Activated CD4-positive, alpha-beta memory T cell treated with anti-CD3 and anti-CD28 coated beads, Interleukin-2, amount 10 ng/mL, durations not matched to agents 7 days and 5 days (primary cell): ENCODE results near the gene KRTAP3-3. TPM values are rescaled to one million over a fixed set of nuclear protein-coding genes. Genes with fewer than 3 reads are reported as not detected.

ENCODE experiments used
- CTCF ChIA-PET: fragments of 350-600 bp; sonication (Branson Sonifier 250); formaldehyde crosslinking; loops from one replicate; lab custom pipeline; 2021; ENCODE audit warnings: antibody characterized with exemption, inconsistent platforms; lab: Charles Lee
- POLR2A ChIA-PET: fragments of 350-600 bp; sonication (Branson Sonifier 250); formaldehyde crosslinking; loops from one replicate; lab custom pipeline; 2021; ENCODE audit warnings: antibody characterized with exemption; lab: Charles Lee
- DNase-seq: peaks from one replicate; pipeline ENCODE4 v3.0.0-alpha.2; 2020
- H3K27ac Mint-ChIP-seq: one replicate; pipeline ENCODE4 v1.8.0; 2021; ENCODE audit warnings: mild to moderate bottlenecking, mixed read lengths
- H3K27me3 Mint-ChIP-seq: one replicate; pipeline ENCODE4 v1.8.0; 2021; ENCODE audit warnings: mixed read lengths
- H3K36me3 Mint-ChIP-seq: one replicate; pipeline ENCODE4 v1.8.0; 2021; ENCODE audit warnings: low read depth, mixed read lengths
- H3K4me1 Mint-ChIP-seq: one replicate; pipeline ENCODE4 v1.8.0; 2021; ENCODE audit warnings: mixed read lengths
- H3K4me3 Mint-ChIP-seq: one replicate; pipeline ENCODE4 v1.8.0; 2021; ENCODE audit warnings: mild to moderate bottlenecking, mixed read lengths
- H3K9me3 Mint-ChIP-seq: one replicate; pipeline ENCODE4 v1.8.0; 2021; ENCODE audit warnings: mixed read lengths
- total RNA-seq, 2 experiments: library from RNA; stranded (reverse); gene quantifications; one replicate each; pipeline ENCODE4 v1.2.3, GENCODE V29; 2021

Gene KRTAP3-3
- total RNA-seq, 2 experiments from 2014 or later: not detected

GRCh38 chr17:40996829-40997228 lies 2.9 kb upstream of the KRTAP3-3 start:
- Mint-ChIP-seq H3K36me3 (no peaks in the 10 kb centered on the region), H3K4me1 (no peaks in the 10 kb centered on the region), H3K27me3 (peaks cover 43% of the 10 kb centered on the region), H3K9me3 (no peaks in the 10 kb centered on the region), H3K27ac (no peak overlapping the region), H3K4me3 (no peak overlapping the region)
- ChIA-PET POLR2A (no interaction called here), CTCF (no interaction called here)
- no peak for DNase-seq

GRCh38 chr17:40995116-40995515 lies 1.2 kb upstream of the KRTAP3-3 start:
- POLR2A ChIA-PET: no interaction called here
- no peak for DNase-seq
- Mint-ChIP-seq H3K27ac (no peak overlapping the region), H3K9me3 (no peaks in the 10 kb centered on the region), H3K27me3 (peaks cover 48% of the 10 kb centered on the region), H3K4me1 (no peaks in the 10 kb centered on the region), H3K36me3 (no peaks in the 10 kb centered on the region), H3K4me3 (no peak overlapping the region)
- CTCF ChIA-PET: interaction anchor here (0.6 kb wide), 1 partner anchor 22 kb away, joined by 3 read pairs; no protein-coding TSS in a partner anchor

- no peak for DNase-seq
- H3K9me3 Mint-ChIP-seq: no peaks in the 10 kb centered on the region
- ChIA-PET POLR2A (no interaction called here), CTCF (no interaction called here)
- H3K27ac Mint-ChIP-seq: no peak overlapping the region
- no peak overlapping the region for H3K4me3 Mint-ChIP-seq
- H3K4me1 Mint-ChIP-seq: no peaks in the 10 kb centered on the region
- H3K27me3 Mint-ChIP-seq: peaks cover 45% of the 10 kb centered on the region
- H3K36me3 Mint-ChIP-seq: no peaks in the 10 kb centered on the region
Measured at GRCh38 chr17:40993084-40993483, 880 bp downstream of the KRTAP3-3 start.

DNA sequence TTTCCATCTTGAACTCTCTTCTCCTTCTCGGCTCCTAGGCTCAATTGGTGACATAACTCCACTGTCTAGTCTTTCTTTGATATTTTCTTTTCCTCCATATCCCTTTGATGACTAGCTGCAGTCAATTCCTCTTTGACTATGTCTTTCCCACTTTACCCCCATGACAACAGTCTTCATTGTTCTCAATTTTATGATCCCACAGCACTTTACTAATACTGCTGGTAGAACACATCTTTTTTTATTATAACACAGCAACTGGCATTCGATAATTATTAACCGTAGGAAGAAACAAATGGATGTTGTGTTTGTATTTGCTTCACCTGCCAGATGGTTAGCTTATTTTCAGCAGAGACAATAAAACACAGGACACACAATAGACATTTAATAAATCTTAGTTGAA lies 1.3 kb downstream of the KRTAP3-3 start:
- ChIA-PET CTCF (interaction anchor here (0.5 kb wide), 1 partner anchor 549 kb away, joined by 3 read pairs; no protein-coding TSS in a partner anchor), POLR2A (no interaction called here)
- H3K9me3 Mint-ChIP-seq: no peaks in the 10 kb centered on the region
- no peaks in the 10 kb centered on the region for H3K4me1 Mint-ChIP-seq
- peaks cover 45% of the 10 kb centered on the region for H3K27me3 Mint-ChIP-seq
- DNase-seq: no peak
- H3K36me3 Mint-ChIP-seq: no peaks in the 10 kb centered on the region
- no peak overlapping the region for H3K27ac Mint-ChIP-seq
- no peak overlapping the region for H3K4me3 Mint-ChIP-seq

- POLR2A ChIA-PET: no interaction called here
- CTCF ChIA-PET: no interaction called here
- no peaks in the 10 kb centered on the region for H3K4me1 Mint-ChIP-seq
- H3K27me3 Mint-ChIP-seq: peaks cover 35% of the 10 kb centered on the region
- no peak for DNase-seq
- no peaks in the 10 kb centered on the region for H3K9me3 Mint-ChIP-seq
- no peak overlapping the region for H3K4me3 Mint-ChIP-seq
- no peaks in the 10 kb centered on the region for H3K36me3 Mint-ChIP-seq
- no peak overlapping the region for H3K27ac Mint-ChIP-seq
Measured at GRCh38 chr17:40986920-40987319, 7.0 kb downstream of the KRTAP3-3 start.

DNA sequence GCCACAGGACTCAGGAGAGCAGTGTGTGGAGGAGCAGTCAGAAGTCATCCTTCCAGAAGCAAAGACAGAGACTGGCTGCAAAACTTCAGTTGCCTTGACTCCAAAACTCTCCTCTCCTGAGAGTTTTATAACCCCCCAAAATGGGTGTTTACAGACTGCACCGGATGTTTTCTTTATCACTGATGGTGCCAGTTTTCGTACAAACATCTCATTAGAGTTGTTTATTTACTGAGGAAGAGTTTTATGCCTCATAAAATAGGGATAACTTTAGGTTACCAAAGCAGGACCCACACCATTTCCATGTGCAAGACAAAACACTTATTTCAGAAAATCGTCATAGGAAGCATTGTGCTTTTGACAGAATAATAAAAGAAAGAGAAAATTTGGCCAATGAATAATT lies 9.7 kb downstream of the KRTAP3-3 start, which contains the start of gene KRT40:
TSS of gene KRT40 (minus strand) at position 101 of the 400 bp plus-strand sequence. CDS start at position 48, 53 bp downstream.
- H3K36me3 Mint-ChIP-seq: no peaks in the 10 kb centered on the region
- no peaks in the 10 kb centered on the region for H3K4me1 Mint-ChIP-seq
- ChIA-PET CTCF (no interaction called here), POLR2A (no interaction called here)
- no peaks in the 10 kb centered on the region for H3K9me3 Mint-ChIP-seq
- no peak within 1 kb of the TSS for H3K4me3 Mint-ChIP-seq
- no peak for DNase-seq
- H3K27ac Mint-ChIP-seq: no peak within 1 kb of the TSS
- H3K27me3 Mint-ChIP-seq: peaks cover 27% of the 10 kb centered on the region

DNA sequence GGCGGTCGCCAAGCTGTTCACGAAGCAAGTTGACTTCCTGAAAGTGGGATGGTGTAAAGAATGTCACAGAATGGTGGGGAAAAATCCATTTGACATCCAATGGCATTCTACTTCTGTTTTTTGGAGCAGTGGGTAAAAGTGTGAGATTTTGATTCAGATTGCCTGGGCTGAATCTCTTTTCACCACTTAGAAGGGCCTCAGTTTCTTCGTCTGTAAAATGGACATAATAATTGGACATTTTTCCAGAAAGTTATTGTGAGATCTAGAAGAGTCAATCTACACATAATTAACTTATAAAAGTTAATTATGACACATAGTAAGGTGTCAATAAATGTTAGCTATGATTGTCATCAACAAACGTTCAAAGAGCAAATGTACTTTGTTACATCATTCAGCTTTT lies 12.8 kb downstream of the KRTAP3-3 start:
- DNase-seq: no peak
- H3K9me3 Mint-ChIP-seq: no peaks in the 10 kb centered on the region
- no peak overlapping the region for H3K4me3 Mint-ChIP-seq
- H3K27me3 Mint-ChIP-seq: peaks cover 19% of the 10 kb centered on the region
- no peaks in the 10 kb centered on the region for H3K36me3 Mint-ChIP-seq
- H3K27ac Mint-ChIP-seq: no peak overlapping the region
- no peaks in the 10 kb centered on the region for H3K4me1 Mint-ChIP-seq
- CTCF ChIA-PET: no interaction called here
- POLR2A ChIA-PET: no interaction called here

- Mint-ChIP-seq H3K27me3 (peaks cover 17% of the 10 kb centered on the region), H3K4me3 (no peak overlapping the region), H3K9me3 (no peaks in the 10 kb centered on the region), H3K27ac (no peak overlapping the region), H3K4me1 (no peaks in the 10 kb centered on the region), H3K36me3 (no peaks in the 10 kb centered on the region)
- ChIA-PET CTCF (no interaction called here), POLR2A (no interaction called here)
- DNase-seq: no peak
Measured at GRCh38 chr17:40980596-40980995, 13.4 kb downstream of the KRTAP3-3 start.

- Mint-ChIP-seq H3K27ac (no peak overlapping the region), H3K27me3 (peaks cover 21% of the 10 kb centered on the region), H3K36me3 (no peaks in the 10 kb centered on the region), H3K4me3 (no peak overlapping the region), H3K4me1 (no peaks in the 10 kb centered on the region), H3K9me3 (no peaks in the 10 kb centered on the region)
- ChIA-PET POLR2A (no interaction called here), CTCF (no interaction called here)
- no peak for DNase-seq
Measured at GRCh38 chr17:40980117-40980516, 13.8 kb downstream of the KRTAP3-3 start.

DNA sequence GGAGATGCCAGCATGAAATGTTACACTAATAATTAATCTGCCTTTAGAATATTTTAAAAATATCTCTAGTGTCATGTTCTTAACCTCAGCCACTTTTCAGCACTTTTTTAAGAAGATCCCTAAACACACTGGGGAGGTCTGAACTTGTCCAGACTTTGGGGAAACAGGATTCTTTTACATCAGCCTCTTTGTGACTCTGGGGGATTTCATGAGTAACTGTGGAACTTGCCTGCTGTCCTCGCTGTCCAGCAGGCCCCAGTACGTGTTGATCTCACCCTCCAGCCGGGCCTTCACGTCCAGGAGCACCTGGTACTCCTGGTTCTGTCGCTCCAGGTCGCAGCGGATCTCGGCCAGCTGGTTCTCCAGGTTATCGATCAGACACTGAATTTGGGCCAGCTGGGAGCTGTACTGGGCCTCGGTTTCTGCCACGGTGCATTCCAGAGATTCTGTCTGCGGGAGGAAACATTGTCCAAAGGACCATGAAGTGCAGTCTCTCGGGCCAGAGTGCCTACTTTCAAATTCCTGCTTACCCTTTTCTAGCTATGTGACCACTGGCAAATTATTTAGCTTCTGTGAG lies 15.3 kb downstream of the KRTAP3-3 start:
- POLR2A ChIA-PET: no interaction called here
- no peak overlapping the region for H3K4me3 Mint-ChIP-seq
- H3K27ac Mint-ChIP-seq: no peak overlapping the region

DNA sequence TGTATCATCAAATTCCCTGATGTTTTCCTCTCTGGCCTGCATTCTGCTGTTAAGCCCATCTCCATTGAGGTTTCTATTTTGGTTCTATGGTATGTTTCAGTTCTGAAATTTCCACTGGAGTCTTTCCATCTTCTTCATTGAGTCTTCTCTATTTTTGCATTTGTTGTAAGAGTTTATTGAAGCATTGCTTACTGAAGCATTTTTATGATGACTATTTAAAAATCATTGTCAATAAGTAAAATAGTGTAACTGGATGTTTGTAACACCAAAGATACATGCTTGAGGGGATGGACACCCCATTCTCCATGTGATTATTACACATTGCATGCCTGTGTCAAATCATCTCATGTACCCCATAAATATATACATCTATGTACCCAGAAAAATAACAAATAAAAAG lies 18.4 kb downstream of the KRTAP3-3 start:
- Mint-ChIP-seq H3K9me3 (no peaks in the 10 kb centered on the region), H3K4me3 (no peak overlapping the region), H3K36me3 (no peaks in the 10 kb centered on the region), H3K4me1 (no peaks in the 10 kb centered on the region), H3K27ac (no peak overlapping the region), H3K27me3 (peaks cover 18% of the 10 kb centered on the region)
- CTCF ChIA-PET: no interaction called here
- no peak for DNase-seq
- POLR2A ChIA-PET: no interaction called here

More for the DNA sequence above, 15.3 kb downstream of the KRTAP3-3 start:
- Mint-ChIP-seq H3K36me3 (no peaks in the 10 kb centered on the region), H3K4me1 (no peaks in the 10 kb centered on the region), H3K27me3 (peaks cover 16% of the 10 kb centered on the region), H3K9me3 (no peaks in the 10 kb centered on the region)
- CTCF ChIA-PET: no interaction called here
- DNase-seq: no peak

GRCh38 chr17:40974366-40974765 lies 19.6 kb downstream of the KRTAP3-3 start:
- Mint-ChIP-seq H3K27me3 (peaks cover 19% of the 10 kb centered on the region), H3K4me1 (no peaks in the 10 kb centered on the region), H3K36me3 (no peaks in the 10 kb centered on the region), H3K9me3 (no peaks in the 10 kb centered on the region), H3K27ac (no peak overlapping the region), H3K4me3 (no peak overlapping the region)
- no peak for DNase-seq
- ChIA-PET POLR2A (no interaction called here), CTCF (no interaction called here)

DNA sequence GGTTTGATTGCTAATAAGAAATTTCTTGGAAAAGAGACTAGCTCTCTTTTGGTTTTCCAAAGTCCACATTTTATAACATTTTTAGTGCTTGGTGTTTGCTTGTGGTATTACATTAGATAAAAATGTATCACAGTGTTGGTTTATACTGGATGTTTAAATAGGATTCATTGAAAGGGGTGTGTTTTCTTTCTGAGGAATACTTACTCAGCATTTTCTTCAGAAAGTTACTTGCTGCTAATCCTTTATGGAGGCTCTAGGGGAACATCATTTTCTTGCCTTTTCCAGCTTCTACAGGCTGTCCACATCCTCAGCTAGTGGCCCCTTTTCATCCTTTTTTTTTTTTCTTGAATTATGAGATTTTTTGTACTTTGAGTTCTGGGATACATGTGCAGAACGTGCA lies 26.4 kb downstream of the KRTAP3-3 start:
- Mint-ChIP-seq H3K4me1 (no peaks in the 10 kb centered on the region), H3K27ac (no peak overlapping the region), H3K27me3 (peaks cover 11% of the 10 kb centered on the region), H3K36me3 (no peaks in the 10 kb centered on the region), H3K4me3 (no peak overlapping the region), H3K9me3 (no peaks in the 10 kb centered on the region)
- ChIA-PET CTCF (interaction anchor here (1.4 kb wide), 1 partner anchor 65 kb away, joined by 4 read pairs; no protein-coding TSS in a partner anchor), POLR2A (no interaction called here)
- DNase-seq: no peak

DNA sequence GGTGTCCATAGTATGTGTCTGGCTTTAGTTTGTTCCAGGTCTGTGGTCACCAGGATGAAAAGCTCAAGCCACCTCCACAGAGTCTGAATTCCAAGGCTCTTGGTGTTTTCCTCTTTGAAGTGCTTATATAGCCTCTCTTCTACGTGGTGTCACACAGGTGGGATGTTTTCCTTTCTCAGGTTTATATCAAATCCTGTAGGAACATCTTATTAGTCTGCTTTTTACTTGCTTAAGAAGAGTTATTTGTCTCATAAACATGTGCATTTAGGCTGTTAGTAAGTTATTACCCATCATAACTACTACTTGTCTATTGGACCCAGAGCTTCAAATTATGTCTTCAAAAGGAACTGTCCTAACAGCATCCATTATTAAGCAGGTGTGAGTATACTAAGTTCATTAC lies 27.1 kb downstream of the KRTAP3-3 start, which contains the start of gene KRT39:
TSS of gene KRT39 (minus strand) at position 101 of the 400 bp plus-strand sequence. CDS start at position 9, 92 bp downstream.
- peaks cover 7% of the 10 kb centered on the region for H3K27me3 Mint-ChIP-seq
- H3K4me3 Mint-ChIP-seq: no peak within 1 kb of the TSS
- H3K9me3 Mint-ChIP-seq: no peaks in the 10 kb centered on the region
- CTCF ChIA-PET: no interaction called here
- POLR2A ChIA-PET: no interaction called here
- no peak for DNase-seq
- H3K27ac Mint-ChIP-seq: no peak within 1 kb of the TSS
- H3K4me1 Mint-ChIP-seq: no peaks in the 10 kb centered on the region
- H3K36me3 Mint-ChIP-seq: no peaks in the 10 kb centered on the region
